GM19372 (cell line): ENCODE results near the gene ZFAND3.
"Not testable (repeated sequence)": the region's sequence is repeated elsewhere in the genome, so short reads cannot be mapped to it uniquely, and the experiment has no call there.

Source experiments
- ATAC-seq: cut with Tn5 transposase; IDR thresholded peaks from one replicate; pipeline ENCODE4 v1.9.1; 2021; ENCODE audit warnings: mild to moderate bottlenecking, low read depth, moderate library complexity; ENCODE audit not compliant: unreplicated experiment

ZFAND3 gene

DNA sequence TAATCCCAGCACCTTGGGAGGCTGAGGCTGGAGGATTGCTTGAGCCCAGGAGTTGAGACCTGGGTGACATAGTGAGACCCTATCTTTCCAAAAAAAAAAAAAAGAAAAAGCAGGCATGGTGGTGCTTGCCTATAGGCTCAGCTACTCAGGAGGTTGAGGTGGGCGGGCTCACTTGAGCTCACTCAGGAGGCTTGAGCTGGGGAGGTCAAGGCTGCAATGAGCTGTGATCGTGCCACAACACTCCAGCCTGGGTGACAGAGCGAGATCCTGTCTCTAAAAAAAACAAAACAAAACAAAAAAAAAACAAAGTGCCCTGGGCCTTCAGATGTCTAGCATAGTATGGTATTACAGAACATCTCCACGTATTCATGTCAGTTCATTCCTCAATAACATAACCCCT lies 42.9 kb downstream of the ZFAND3 start:
- no peak for ATAC-seq

- ATAC-seq = no peak
Observed at GRCh38 chr6:37862992-37863391, 43.5 kb downstream of the ZFAND3 start.

- ATAC-seq = no peak
Observed at GRCh38 chr6:37864250-37864649, 44.7 kb downstream of the ZFAND3 start.

GRCh38 chr6:37865504-37865903 lies 46.0 kb downstream of the ZFAND3 start:
- no peak for ATAC-seq

- no peak for ATAC-seq
Observed at GRCh38 chr6:37866590-37867507, 47.3 kb downstream of the ZFAND3 start.

DNA sequence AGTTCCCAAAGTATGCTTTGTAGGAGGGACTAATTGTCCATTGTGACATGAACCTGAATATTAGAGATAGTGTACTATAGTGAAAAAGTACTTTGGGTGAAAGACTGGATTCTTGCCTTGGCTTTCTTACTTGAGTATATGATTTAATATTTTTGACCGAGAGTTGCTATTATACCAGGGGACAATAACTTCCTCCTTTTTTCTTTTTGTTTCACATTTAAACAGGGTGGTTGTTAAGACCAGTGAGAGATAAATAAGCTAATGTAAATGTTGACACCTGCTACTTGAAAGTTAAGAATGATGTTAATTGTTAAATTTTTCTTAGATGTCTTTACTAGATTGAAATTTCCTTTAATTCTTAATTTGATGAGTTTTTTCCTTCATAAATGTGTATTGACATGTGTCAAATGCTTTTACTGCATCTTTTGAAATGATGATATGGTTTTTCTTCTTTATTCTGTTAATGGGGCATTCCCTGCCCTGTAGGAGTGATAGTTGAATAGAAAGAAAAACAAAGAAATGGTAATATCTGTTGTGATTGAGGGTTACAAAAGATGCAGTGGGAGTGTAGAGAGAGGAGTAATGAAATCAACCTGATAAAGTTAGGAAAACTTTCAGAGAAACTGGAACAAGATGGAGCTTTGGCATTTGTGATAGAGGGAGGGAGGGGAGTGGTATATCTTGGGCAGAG lies 48.4 kb downstream of the ZFAND3 start:
- ATAC-seq = no peak

DNA sequence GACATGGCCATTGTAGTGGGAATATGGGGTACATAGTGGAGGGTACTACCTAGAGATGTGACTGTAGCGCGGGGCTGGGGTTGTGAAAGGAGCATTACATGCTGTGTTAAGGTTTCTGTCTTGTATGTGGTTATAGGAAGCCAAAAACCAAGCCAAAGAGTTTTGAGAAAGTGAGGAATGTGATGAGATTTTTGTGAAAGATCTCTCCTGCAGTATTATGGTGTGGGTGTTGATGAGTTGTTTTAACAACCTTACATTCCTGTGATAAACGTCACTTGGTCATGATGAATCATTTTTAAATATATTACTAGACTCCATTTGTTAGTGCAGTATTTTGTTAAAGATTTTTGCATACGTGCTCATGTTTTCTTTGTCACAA lies 48.9 kb downstream of the ZFAND3 start:
- ATAC-seq = no peak

- no peak for ATAC-seq
Observed at GRCh38 chr6:37871616-37872372, 52.3 kb downstream of the ZFAND3 start.

- ATAC-seq = no peak
Observed at GRCh38 chr6:37872373-37872745, 52.8 kb downstream of the ZFAND3 start.

DNA sequence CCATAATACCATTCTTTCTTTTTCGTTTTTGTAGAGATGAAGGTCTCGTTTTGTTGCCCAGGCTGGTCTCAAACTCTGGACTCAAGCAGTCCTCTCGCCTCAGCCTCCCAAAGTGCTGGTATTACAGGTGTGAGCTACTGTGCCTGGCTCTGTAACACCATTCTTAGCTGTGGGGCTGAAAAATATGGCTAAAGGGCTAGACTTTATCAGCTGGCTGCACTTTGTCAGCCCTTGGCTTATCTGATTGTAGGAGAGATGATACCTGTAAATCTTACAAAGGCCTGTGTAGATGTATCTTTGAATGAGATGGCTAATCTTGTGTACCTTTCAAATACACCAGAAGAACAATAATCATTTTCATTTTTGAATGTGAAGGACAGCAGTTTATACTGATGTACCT lies 55.2 kb downstream of the ZFAND3 start:
- no peak for ATAC-seq

DNA sequence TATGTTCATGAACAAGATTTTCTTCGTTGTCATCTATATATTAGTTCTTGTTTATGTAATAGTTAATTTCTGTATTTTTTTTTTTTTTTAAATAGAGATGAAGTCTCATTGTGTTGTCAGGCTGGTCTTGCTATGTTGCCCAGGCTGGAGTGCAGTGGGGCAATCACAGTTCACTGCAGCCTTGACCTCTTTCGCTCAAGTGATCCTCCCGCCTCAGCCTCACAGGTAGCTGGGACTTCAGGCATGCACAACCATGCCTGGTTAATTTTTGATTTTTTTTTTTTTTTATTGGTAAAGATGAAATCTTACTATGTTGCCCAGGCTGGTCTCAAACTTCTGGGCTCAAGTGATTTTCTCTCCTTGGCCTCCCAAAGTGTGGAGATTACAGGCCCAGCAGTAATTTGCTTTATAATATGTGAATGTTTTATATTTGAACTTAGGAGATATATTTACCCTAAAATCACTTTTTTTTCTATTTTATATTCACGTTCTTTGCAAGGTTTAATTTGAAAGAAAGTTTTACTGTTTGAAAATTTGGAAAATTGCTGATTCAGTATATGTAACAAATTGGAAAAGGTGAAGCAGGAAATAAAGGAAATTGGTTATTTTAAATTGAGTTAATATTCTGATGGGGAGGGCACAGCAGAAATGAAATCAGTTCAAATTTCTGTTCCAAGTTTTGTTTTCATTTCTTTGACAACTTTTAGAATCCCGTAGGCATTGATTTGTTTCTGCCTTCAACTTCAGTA lies 56.2 kb downstream of the ZFAND3 start:
- no peak for ATAC-seq

DNA sequence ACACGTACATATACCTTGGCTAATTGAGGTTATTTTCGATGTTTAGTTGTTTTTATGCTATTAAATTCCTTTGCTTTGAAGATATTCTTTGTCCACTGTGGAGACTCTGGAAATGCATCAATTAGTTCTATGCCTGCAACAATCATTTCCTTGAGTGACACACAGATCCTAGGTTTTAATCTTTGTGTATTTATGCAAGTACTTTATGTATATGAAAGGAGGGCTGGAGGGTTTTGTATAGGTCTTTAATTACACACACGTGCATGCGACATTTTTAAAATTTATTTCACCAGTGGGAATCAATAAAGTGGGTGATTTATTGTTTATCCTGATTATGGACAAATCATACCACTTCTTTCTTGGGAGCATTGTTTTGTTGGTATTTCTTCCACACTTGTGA lies 57.3 kb downstream of the ZFAND3 start:
- no peak for ATAC-seq

DNA sequence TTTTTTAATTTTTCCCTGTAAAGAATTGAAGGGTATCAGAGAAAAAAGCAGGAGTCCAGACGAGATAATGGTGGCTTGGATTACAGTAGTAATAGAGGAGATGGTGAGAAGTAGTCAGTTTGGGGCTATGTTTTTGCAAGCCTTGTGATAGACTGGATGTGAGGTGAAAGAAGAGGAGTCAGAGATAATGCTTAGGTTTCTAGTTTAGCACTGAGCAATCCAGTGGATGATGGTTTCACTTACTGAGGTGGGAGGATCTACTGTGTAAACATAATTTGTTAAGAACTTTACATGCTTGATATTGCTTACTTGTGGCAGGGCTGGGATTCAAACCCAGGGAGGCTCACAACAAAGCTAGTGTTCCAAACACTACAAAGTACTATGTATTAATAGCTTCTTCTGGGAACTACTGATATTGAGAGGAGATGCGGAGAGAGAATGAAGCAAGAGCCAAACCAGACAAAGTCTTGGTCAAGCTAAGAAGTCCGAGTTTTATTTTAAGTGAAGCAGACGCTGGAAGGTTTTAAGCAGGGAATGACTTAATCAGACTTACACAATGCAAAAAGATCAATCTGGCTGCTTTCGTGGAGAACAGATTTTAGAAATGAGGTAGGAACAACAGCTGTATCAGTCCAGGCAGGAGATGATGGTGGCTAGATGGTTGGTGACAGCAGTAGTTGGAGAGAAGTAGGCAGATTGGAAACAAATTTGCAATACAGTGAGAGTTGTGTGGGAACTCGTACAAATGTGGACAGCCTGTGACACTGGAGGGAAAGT lies 58.0 kb downstream of the ZFAND3 start:
- no peak for ATAC-seq

GRCh38 chr6:37878150-37878710 lies 58.7 kb downstream of the ZFAND3 start:
- ATAC-seq = no peak

GRCh38 chr6:37880602-37881001 lies 61.1 kb downstream of the ZFAND3 start:
- not testable (repeated sequence) for ATAC-seq

- ATAC-seq = no peak
Observed at GRCh38 chr6:37882292-37882691, 62.8 kb downstream of the ZFAND3 start.

- ATAC-seq = no peak
Observed at GRCh38 chr6:37882724-37883413, 63.3 kb downstream of the ZFAND3 start.

DNA sequence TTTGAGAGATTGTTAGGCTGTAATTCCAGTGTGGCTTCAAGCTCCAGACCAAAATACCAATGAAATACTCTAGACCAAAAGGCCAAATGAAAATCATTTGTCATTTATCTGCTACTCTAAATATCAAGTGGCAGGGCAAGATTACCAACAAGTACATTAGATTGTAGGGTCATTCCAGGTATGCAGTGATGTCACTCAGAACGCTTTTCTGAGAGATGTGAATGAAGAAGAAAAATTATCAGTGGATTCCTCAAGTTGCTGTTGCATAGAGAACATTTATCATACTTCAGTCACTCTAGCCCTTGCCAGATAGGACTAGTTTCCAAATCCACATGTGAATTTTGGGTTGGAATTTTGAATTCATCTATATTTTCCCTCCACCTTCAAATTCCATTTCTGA lies 65.0 kb downstream of the ZFAND3 start:
- ATAC-seq = no peak

DNA sequence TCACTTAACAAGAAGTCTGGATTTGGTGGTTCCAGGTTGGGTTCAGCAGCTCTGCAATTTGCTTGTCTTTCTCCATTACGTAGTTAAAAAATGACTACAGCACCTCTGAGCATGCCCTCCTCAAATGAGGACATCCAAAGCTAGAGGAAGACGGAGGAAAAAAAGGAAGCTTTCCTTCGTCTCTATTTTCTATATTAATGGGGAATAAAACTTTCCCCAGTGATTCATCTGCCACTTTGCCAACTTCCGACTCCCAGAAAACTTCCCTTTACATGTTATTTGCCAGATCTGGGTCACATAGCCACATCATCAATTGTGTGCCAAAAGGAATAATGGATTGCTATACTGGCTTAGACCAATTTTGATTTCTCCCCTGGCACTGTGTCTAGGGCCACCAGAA lies 69.5 kb downstream of the ZFAND3 start:
- no peak for ATAC-seq
